GM08714 (cell line): ENCODE measurements around the gene PLXNB1.

Experiments used
- H3K4me3 ChIP-seq: fragments of 200-500 bp; sonication (Bioruptor generic); 2 replicates; pipeline ENCODE4 v1.5.1; 2014; ENCODE audit warnings: mild to moderate bottlenecking, low read length, inconsistent platforms
- ZNF274 ChIP-seq: IDR thresholded peaks from 2 replicates; pipeline ENCODE4 v1.6.1; 2012; ENCODE audit warnings: mild to moderate bottlenecking, low read depth, low read length

Gene PLXNB1

DNA sequence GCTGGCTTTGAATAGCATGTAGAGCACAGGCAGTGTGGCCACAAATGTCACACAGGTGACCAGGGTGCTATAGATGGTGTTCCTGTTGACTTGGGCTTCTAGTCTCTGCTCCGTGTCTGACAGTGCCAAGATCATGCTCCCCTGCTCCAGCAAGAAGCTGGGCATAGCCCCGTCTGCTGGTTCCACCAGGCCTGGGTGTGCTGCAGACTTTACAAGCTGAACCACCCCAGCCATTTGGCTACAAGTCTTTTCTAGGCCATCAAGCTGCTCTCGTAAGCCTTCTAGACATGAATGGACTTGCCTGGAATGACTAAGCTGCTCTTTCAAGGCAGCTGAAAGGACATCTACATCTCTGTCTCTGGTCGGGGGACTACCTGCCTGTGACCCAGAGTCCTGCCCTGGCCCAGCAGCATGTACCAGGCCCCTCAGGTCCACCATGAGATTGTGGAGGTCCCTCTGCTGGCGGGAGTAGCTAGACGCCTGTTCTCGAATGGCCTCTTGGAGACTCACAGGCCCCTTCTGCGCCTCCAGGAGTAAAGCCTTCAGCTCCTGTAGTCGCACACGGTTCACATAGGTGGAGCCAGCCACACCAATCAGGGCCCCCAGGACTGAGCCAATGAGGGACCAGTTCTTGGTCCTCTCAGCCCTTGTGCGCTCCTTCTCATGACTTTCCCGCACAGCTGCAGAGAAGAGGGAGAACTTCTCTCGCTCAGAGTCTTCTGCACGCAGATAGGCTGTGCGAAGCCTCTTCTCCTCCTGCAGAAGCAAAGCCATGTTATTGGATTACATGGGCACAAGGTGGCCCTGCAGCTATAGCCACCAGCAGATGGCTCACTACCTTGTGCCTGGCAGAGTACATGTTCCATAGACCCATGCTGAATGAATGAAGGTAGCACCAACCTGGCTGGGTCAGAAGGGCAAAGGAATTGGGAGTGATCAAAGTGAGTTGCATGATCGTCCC is 2.8 kb upstream of the PLXNB1 start:
- H3K4me3 ChIP-seq: no peak overlapping the region
- TF ChIP-seq ZNF274: no peak

DNA sequence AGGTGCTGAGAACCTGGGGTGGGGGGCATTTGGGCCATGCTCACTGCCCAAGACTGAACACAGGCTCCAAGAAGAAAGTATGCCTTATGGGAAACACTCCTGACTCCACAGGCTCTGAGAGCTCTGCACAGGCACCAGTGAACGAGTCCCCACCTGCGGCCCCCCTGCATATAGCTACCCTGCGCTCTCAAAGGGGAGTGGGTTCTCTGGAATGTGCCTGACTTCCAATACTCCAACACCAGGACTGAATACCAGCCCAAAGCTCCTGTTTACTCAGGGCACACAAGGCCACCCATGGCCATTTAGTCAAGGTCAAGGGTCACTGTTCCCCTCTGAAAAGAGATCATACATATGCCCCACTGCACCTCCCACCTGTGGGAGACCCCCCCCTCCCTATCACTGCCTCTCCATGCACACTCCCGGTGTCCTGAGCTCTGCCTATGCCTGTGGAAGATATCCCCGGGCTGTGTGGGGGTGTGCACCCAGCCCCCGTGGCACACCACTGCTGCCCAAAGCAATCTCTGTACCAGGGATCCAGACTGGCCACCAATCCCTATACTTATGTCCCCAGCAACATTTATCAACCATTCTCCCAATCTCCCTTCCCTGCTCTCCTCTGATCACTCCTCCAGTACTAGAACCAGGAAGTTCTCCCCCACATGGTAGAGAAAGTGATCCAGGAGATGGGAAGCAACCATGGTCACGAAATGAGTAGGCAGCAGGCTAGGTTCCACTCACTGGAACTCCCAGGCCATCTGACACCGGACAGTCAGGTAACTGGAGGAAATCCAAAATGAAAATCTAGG is 1.5 kb upstream of the PLXNB1 start:
- no peak for TF ChIP-seq ZNF274
- no peak overlapping the region for H3K4me3 ChIP-seq

DNA sequence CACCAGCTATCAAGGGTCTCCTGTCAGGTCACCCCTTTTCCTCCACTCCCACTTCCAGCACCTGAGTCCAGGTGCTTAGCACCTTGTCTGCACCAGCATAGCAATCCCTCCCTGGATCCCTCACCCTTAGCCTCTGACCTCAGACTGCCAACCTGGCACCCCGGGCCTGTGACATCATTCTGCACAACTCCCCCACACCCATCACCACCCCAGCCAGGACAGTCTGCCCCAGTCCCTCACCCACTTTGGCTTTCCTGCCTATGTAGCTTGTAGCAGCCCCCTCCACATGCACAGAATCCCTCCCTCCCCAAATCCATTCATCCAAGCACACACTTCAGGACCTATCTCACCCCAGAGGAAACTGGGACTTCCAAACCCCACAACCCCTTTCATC is 819 bp upstream of the PLXNB1 start:
- TF ChIP-seq ZNF274: no peak
- no peak overlapping the region for H3K4me3 ChIP-seq

DNA sequence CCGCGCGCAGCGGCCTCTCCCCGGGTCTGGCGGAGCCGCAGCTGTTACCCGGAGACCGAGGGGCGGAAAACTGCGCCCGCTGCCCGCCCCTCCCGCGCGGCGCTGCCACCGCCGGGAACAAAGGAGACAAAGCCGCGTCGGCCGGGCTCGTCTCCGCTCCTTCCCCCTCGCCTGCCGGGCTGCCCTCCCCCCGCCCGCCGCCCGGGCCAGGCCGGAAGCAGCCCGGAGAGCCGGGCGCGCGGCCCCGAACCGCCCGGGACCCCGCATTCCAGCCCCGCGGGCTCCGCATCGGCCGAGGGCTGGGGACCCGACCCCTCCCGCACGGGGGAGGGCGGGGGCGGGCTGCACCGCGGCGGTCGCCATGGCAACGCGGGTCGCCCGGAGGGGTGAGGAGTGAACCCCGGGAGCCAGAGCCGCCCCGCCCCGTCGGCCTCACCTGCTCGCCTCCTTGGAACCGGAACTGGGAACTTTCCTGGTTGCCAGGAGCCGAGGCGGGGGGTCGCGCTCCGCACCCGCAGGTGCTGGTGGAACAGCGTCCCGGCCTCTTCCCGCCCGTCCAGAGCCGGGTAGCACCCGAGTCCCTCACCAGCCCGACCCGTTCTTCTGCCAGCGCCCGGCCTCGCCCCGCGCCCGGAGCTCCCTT is 448 bp downstream of the PLXNB1 start:
- no peak for TF ChIP-seq ZNF274
- H3K4me3 ChIP-seq: peak overlapping the region; percentile 66

DNA sequence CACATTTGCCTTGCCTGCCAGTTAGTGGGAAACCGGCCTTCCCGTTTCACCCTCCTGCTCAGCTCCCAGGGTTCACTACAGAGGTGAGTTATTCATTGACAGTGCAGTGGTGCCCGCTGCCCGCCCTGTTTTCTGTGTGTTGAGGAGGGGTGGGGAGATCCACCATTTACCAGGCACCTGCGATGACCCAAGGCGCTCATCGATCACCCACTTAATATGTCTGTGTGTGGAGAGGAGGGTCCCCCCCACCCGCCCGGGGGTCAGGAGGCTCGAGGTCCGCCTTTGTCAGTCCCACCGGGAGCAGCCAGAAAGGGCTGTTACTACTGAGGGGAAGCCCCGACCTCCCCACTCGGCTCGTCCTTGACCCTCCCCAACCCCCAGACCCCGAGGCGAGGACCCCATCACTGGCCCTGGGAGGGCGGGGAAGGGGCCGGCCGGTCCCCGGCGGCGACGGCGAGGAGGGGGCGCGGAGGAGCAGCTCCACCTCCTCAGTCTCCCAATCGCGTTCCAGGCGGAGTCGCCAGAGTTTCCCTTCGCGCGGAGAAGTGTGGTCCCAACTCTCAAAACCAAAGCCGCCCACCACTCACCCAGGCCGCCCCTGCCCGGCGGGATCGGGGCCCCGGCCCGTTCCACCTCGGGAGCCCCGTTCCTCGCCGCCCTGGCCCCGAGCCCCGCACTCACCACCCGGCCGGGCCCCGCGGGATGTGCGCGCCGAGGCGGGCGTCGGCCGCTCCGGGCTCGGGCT is 1.1 kb downstream of the PLXNB1 start:
- peak overlapping the region; percentile 66 for H3K4me3 ChIP-seq
- no peak for TF ChIP-seq ZNF274

DNA sequence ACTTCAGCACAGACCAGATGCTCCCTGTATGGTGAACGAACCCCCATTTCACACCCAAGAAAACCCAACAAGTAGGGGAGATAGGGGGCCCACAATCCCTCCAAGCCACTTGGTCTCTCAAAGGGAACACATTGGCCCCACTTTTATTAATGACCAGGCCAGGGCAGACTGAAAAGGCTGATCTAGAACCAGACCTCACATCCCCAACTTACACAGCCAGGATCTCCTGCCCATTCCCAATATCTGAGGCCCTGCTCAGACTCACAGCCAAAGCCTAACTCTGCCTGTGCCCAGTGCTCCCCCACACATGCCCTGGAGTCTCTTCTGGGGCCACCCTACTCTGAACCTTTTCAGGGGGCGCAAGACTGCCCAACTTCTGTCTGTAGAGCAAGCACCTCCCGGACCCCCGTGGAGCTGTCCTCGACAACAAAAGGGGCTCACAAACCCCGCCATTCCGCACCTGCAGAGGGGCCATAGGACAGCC is 1.8 kb downstream of the PLXNB1 start:
- no peak for TF ChIP-seq ZNF274
- peak overlapping the region; percentile 16; the same call in 1 of the 2 replicates for H3K4me3 ChIP-seq

DNA sequence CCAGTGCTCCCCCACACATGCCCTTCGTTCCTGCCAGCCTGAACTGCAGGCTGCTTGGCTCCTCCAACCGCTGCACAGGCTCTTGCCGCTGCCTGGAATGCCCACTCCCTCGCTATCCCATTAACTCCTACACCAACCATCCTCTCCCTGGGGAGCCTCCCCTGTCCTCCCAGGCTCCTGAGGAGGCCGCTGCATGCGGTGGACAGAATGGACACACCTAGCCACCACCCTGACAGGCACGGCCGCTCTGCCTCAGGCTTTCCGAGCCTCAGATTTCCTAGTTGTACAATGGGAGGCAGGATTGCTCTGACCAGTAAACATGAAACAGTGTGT is 2.3 kb downstream of the PLXNB1 start:
- TF ChIP-seq ZNF274: no peak
- no peak overlapping the region for H3K4me3 ChIP-seq

DNA sequence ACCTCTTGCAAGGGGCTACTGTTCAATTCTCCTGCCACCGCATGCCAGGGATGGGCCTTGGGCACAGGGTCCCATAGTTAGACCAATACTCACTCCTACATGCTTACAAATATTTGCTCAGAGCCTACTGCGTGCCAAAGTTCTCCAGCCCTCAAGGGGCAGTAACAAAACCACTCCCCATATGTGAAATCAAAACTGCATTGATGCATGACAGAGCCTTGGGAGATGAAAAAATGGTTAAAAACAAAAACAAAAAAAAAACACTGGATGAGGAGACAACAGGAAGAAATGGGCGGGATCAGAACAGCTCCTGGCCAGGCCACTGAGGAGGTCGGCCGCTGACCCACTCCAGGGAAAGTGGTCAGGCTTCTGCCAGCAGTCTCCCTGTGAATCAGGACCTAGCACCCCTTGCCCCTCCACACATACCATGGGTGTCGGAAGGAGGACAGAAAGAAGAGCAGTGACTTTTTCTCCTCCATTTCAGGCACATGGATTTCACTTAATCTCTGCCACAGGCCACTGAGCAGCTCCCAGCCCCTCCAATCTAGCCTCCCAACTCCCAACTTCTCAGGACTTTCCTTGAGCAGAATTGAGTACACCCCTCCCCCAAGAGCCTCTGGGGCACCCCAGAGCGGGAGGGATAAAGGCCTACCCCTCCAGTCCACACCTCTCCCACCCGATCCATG is 2.8 kb downstream of the PLXNB1 start:
- TF ChIP-seq ZNF274: no peak
- H3K4me3 ChIP-seq: no peak overlapping the region

DNA sequence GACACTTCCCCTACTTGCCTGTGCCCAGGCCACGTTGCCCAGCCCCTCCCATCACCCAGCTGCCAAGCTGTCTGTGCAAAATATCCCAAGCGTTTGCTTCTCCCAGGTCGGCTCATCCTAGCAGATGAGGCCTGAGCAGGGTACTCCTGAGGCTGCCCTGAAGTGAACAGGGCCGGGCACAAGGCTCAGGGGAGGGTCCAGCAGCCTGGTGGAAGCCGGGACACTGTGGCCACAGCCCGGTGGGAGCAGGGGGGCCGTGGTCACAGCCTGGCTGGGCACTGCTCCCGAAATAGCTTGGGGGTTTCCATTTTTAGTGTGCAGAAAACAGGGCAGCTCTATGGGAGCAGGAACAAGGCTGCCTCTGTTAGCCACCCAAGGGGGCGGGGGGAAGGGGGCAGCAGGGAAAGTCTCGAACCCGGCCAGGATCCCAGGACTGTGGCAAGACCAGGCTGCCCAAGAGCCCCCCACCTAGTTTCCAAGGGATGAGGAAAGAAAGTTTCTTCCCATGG is 3.4 kb downstream of the PLXNB1 start:
- H3K4me3 ChIP-seq: no peak overlapping the region
- TF ChIP-seq ZNF274: no peak

DNA sequence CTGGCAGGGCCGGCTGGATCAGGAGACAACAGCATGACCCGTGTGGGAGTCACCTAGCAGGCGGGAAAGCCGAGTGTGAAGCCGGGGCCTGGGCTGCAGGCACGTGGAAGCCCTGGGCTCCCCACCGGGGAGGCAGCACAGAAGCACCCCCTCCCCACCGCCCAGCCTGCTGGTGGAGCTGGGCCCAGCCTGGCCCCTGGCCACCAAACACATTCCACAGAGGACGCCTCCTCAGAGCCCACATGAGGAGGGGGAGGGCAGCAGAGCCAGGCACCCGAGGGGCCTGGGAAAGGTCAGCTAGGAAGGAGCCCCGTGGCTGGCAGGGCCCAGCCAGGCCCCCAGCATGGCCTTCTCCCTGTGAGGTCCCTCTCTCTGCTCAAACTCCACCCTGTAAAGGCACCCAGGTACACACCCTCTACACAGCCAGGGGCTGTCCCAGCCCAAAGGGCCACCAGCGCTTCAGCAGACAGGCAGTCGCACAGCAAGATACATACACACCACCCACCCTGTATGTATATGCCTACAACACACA is 4.5 kb downstream of the PLXNB1 start:
- TF ChIP-seq ZNF274: no peak
- no peak overlapping the region for H3K4me3 ChIP-seq

DNA sequence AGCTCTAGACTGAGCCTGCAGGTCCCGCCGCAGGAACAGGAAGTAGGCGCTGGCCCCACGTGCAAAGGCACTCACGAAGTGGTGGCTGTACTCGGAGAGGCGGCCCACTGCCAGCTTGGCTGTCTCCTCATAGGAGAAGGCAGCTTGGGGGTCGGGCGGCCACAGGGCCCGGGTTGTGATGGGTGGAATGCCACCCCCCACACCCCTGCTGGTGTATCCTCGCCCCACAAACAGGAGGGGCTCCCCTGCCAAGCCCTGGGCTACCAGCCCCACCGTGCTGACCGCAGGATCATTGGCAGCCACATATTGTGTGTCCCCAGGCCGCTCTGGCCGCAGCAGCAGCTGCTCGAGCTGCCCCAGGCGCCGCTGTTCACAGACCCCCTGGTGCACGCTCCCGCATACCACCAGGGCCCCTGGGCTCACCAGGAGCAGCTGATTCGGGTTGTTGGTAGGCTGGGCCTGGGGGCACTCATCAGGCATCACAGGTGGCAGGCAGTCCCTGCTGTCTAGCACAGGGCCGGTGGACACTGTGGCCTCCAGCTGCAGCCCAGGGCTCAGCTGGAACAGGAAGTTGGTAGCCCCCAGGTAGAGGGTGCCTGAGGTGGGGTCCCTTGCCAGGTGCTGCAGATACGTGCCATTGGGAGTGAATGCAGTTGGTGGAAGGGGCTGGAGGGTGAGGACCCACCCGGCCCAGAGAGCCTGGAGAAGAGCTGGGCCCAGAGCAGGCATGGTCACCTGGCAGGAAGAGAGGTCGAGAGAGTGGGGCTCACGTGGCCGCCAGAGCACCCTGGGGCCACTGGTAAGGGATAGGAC is 5.8 kb downstream of the PLXNB1 start:
- no peak overlapping the region for H3K4me3 ChIP-seq
- TF ChIP-seq ZNF274: no peak
